PFSK-1 (cell line): Measurements from ENCODE around the gene LCN10.

Experiments used
- FOXP2 ChIP-seq: optimal IDR thresholded peaks from 2 replicates; pipeline ENCODE3; 2011; ENCODE audit warnings: borderline replicate concordance, control low read depth, inconsistent platforms; ENCODE audit not compliant: insufficient read depth; ENCODE audit errors: extremely low read length, extremely low read depth
- POLR2AphosphoS5 ChIP-seq: IDR thresholded peaks from 2 replicates; pipeline ENCODE4 v1.6.1; 2012; ENCODE audit warnings: low read depth, mild to moderate bottlenecking, control low read depth, low read length, moderate library complexity
- REST ChIP-seq, 2 experiments: IDR thresholded peaks; 2 replicates each; pipeline versions ENCODE4 v1.6.1 to v1.8.0; 2011 to 2012; ENCODE audit warnings: low read depth in 2 of 2, low read length in 2 of 2, control low read depth in 1 of 2, inconsistent platforms in 1 of 2, mild to moderate bottlenecking in 1 of 2, moderate library complexity in 1 of 2; ENCODE audit not compliant: insufficient read depth in 1 of 2
- SIN3A ChIP-seq: IDR thresholded peaks from 2 replicates; pipeline ENCODE4 v1.6.1; 2012; ENCODE audit warnings: mild to moderate bottlenecking, low read length, moderate library complexity, borderline replicate concordance; ENCODE audit not compliant: insufficient read depth
- TAF1 ChIP-seq: IDR thresholded peaks from 2 replicates; pipeline ENCODE4 v1.6.1; 2012; ENCODE audit warnings: low read length, control low read depth, borderline replicate concordance; ENCODE audit not compliant: insufficient read depth

DNA sequence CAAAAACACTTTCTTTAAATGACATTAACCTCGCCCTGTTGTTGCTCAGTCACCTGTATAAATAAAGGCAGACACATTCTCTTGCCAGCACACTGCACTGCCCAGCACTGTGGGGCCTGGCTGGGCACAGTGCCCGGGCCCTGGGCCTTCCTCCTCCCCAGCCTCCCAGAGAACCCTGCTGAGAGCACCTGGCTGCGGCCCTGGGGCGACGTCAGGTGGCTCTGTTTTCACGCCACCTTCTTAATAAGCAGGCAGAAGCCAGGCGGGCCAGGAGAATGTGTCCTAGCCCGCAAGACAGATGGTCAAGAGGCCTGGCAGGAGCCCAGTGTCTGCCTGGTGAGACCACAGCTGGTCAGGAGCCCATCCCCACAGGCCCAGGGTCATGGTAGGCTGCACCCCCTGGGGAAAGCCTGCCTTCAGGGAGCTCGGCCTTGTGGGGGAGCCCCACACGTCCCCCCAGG lies 47.3 kb downstream of the LCN10 start:
- no peak for TF ChIP-seq POLR2AphosphoS5
- TF ChIP-seq TAF1: no peak
- TF ChIP-seq SIN3A: no peak
- TF ChIP-seq REST (IDR thresholded peaks at IDR 0.05; ENCODE audit: insufficient read depth in 1 of 2, low read depth in 2 of 2, low read length in 2 of 2): no peak
- TF ChIP-seq FOXP2: no peak
